ENCODE results near the gene DESI1. TPM values are rescaled to one million over a fixed set of nuclear protein-coding genes. Genes with fewer than 3 reads are reported as not detected.
"Not testable (repeated sequence)": the region's sequence is repeated elsewhere in the genome, so short reads cannot be mapped to it uniquely, and the experiment has no call there.

Gene DESI1
- 30.3 and 31.5 TPM in 2 replicates for total RNA-seq (ENCODE audit: low replicate concordance)
- long read RNA-seq, partial matches to known transcripts = 0 of 6 reads
- long read RNA-seq, other reads (novel, unspliced or antisense) = 5 of 6 reads

DNA sequence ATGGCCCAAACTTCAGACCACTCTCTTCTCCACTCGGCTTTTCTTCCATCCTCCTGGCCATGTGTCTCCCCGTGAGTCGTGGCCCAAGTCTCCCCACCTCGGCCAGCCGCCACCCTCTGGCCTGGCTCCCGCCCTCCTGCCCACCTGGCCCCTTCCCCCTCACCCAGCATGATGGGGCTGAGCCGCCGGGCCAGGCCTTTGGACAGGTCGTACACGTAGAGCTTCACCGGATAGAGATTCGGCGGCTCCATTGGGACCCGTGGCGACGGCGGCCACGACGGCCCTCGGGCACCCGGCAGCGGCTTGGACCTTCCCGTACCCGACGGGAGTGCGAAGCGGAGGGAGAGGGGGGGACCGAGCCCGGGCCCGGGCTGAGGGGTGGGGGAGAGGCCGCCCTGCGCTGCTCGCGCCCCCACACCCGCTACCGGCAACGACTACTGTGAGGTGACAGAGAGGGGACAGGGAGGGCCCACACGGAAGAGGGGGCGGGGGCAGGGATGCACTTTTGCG lies at the start of gene DESI1:
Gene DESI1, minus strand, starts transcription at position 455 of the 510 bp plus-strand sequence. Its CDS starts 204 bp downstream, at position 251.
- Mint-ChIP-seq H3K4me3 (peak within 1 kb of the TSS; percentile 95), H3K36me3 (peaks cover 13% of the 10 kb centered on the region), H3K27ac (peak within 1 kb of the TSS; percentile 97), H3K27me3 (no peaks in the 10 kb centered on the region), H3K9me3 (no peaks in the 10 kb centered on the region), H3K4me1 (ENCODE audit: unreplicated experiment) (peaks cover 30% of the 10 kb centered on the region)
- TF ChIP-seq, protein P1, sequence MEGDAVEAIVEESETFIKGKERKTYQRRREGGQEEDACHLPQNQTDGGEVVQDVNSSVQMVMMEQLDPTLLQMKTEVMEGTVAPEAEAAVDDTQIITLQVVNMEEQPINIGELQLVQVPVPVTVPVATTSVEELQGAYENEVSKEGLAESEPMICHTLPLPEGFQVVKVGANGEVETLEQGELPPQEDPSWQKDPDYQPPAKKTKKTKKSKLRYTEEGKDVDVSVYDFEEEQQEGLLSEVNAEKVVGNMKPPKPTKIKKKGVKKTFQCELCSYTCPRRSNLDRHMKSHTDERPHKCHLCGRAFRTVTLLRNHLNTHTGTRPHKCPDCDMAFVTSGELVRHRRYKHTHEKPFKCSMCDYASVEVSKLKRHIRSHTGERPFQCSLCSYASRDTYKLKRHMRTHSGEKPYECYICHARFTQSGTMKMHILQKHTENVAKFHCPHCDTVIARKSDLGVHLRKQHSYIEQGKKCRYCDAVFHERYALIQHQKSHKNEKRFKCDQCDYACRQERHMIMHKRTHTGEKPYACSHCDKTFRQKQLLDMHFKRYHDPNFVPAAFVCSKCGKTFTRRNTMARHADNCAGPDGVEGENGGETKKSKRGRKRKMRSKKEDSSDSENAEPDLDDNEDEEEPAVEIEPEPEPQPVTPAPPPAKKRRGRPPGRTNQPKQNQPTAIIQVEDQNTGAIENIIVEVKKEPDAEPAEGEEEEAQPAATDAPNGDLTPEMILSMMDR (conservative IDR thresholded peaks at IDR 0.05) = no peak
- no peak for DNase-seq (ENCODE audit: extremely low spot score, unreplicated experiment)

DNA sequence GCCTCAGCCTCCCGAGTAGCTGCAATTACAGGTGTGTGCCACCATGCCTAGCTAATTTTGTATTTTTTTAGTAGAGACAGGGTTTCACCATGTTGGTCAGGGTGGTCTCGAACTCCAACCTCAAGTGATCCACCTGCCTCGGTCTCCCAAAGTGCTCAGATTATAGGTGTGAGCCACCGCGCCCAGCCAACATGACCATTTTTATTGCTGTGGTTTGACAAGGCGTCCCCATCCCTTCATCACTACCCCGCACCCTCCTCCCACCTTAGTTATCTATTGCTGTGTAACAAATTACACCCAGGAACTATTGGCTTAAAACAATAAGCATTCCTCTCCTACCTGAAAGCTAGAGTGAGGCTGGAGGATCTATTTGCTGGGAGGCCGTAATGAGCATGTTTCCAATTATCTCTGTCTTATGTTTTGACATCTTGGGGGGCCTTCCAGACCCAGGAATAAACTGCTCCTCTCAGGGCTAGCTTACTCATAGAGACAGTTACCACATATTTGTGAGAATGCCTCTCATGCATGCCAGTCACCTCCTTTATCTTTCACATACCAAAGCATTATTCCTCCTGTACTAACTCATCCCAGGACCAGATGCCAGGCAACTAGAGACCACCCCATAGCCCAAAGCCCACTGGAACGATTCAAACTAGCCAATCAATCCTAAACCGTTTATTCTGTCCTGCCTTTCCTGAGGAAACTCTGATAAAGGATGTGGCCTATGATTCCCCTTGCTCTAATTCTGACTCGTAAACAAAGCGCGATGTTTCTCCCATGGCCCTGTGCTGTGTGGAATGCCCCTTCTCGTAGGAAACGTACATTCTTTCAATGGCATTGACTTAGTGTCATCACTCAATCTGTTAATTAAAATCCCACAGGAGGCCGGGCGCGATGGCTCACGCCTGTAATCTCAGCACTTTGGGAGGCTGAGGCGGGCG lies 48.4 kb upstream of the DESI1 start:
- TF ChIP-seq, protein P1 (conservative IDR thresholded peaks at IDR 0.05) = no peak
- Mint-ChIP-seq H3K27ac (no peak overlapping the region), H3K4me1 (ENCODE audit: unreplicated experiment) (peaks cover 11% of the 10 kb centered on the region), H3K27me3 (no peaks in the 10 kb centered on the region), H3K4me3 (no peak overlapping the region), H3K36me3 (peaks cover 3% of the 10 kb centered on the region), H3K9me3 (no peaks in the 10 kb centered on the region)
- DNase-seq (ENCODE audit: extremely low spot score, unreplicated experiment) = no peak

DNA sequence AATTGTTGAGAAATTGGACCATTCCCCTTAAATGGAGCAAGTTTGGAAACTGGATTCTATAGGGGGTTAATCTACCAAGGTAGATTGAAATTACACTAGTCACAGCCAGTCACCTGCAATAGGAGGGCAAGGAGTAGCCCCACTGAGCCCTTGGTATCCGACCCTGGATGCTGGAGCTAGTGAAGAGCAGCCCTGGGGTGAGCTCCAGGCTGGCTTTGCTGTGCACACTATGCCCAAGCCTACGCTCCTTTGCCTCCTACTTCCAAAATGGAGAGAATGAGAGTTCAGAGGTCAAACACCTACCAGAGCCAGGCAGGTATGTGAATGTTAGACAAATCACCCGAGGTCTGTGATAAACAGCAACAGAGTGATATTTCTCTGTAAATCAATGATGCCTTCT lies 44.1 kb upstream of the DESI1 start:
- Mint-ChIP-seq H3K4me3 (no peak overlapping the region), H3K9me3 (no peaks in the 10 kb centered on the region), H3K4me1 (ENCODE audit: unreplicated experiment) (peaks cover 11% of the 10 kb centered on the region), H3K36me3 (peaks cover 26% of the 10 kb centered on the region), H3K27ac (no peak overlapping the region), H3K27me3 (no peaks in the 10 kb centered on the region)
- TF ChIP-seq, protein P1 (conservative IDR thresholded peaks at IDR 0.05) = no peak
- no peak for DNase-seq (ENCODE audit: extremely low spot score, unreplicated experiment)

DNA sequence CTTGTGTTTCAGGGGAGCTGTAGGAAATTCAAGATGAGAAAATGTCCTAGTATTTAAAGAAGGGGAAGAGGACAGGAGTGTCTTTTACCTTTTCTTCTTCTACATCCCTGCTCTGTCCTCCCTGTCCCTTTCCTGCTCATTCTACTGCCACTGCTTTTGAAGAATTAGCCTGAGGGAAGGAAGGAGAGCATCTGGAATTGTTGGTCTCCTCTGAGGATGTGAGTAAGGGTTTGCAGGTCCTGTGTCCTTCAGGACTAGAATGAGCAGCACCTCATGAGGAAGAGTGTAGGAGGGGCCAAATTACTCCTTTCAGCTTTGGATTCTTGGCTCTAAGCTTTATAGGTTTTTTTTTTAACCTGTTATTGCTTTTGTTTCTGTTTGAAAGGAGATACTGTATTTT lies 43.6 kb upstream of the DESI1 start:
- DNase-seq (ENCODE audit: extremely low spot score, unreplicated experiment) = no peak
- Mint-ChIP-seq H3K4me1 (ENCODE audit: unreplicated experiment) (peaks cover 9% of the 10 kb centered on the region), H3K9me3 (no peaks in the 10 kb centered on the region), H3K36me3 (peaks cover 26% of the 10 kb centered on the region), H3K27me3 (no peaks in the 10 kb centered on the region), H3K4me3 (no peak overlapping the region), H3K27ac (peak overlapping the region; percentile 58)
- TF ChIP-seq, protein P1 (conservative IDR thresholded peaks at IDR 0.05) = no peak

DNA sequence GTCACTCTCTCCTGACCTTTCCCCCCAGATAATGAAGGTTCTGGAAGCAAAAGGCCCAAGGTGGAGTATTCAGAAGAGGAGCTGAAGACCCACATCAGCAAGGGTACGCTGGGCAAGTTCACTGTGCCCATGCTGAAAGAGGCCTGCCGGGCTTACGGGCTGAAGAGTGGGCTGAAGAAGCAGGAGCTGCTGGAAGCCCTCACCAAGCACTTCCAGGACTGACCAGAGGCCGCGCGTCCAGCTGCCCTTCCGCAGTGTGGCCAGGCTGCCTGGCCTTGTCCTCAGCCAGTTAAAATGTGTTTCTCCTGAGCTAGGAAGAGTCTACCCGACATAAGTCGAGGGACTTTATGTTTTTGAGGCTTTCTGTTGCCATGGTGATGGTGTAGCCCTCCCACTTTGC lies 42.8 kb upstream of the DESI1 start:
- Mint-ChIP-seq H3K27ac (peak overlapping the region; percentile 58), H3K36me3 (peaks cover 26% of the 10 kb centered on the region)
- H3K4me1 Mint-ChIP-seq (ENCODE audit: unreplicated experiment); H3K9me3 Mint-ChIP-seq; H3K4me3 Mint-ChIP-seq; DNase-seq (ENCODE audit: extremely low spot score, unreplicated experiment); H3K27me3 Mint-ChIP-seq: not testable (repeated sequence)

DNA sequence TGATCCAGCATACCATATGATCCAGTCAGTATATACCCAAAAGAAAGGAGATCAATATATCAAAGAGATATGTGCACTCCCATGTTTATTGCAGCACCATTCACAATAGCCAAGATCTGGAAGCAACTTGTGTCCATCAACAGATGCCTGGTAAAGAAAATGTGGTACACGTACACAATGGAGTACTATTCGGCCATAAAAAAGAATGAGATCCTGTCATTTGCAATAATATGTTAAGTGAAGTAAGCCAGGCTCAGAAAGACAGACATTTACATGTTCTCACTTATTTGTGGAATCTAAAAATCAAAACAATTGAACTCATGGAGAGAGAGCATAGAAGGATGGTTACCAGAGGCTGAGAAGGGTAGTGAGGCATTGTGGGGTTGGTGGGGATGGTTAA lies 40.9 kb upstream of the DESI1 start:
- TF ChIP-seq, protein P1 (conservative IDR thresholded peaks at IDR 0.05) = no peak
- Mint-ChIP-seq H3K4me3 (no peak overlapping the region), H3K27ac (no peak overlapping the region)

More for the DNA sequence above, 40.9 kb upstream of the DESI1 start:
- Mint-ChIP-seq H3K4me1 (ENCODE audit: unreplicated experiment) (peaks cover 1% of the 10 kb centered on the region), H3K9me3 (no peaks in the 10 kb centered on the region), H3K36me3 (peaks cover 31% of the 10 kb centered on the region), H3K27me3 (no peaks in the 10 kb centered on the region)
- DNase-seq (ENCODE audit: extremely low spot score, unreplicated experiment) = no peak
